ENCODE results near the gene VPS9D1. TPM values are rescaled to one million over a fixed set of nuclear protein-coding genes. Genes with fewer than 3 reads are reported as not detected.

Gene VPS9D1
- total RNA-seq, 1 experiment from 2014 or later = 4.2 TPM

GRCh38 chr16:89697161-89697615, 23.5 kb downstream of the VPS9D1 start:
- CTCF ChIA-PET = interaction anchor here (1.0 to 2.5 kb wide), 2 partner anchors 9 to 97 kb away, joined by 3 to 9 read pairs; no protein-coding TSS in a partner anchor
- H3K27ac Mint-ChIP-seq = no peak overlapping the region
- H3K36me3 Mint-ChIP-seq = peaks cover 17% of the 10 kb centered on the region
- peaks cover 7% of the 10 kb centered on the region for H3K4me1 Mint-ChIP-seq
- POLR2A ChIA-PET = no interaction called here
- TF ChIP-seq GABPB1 (CRISPR knock-in tag; IDR thresholded peaks at IDR 0.05) = no peak
- TF ChIP-seq, protein P1, sequence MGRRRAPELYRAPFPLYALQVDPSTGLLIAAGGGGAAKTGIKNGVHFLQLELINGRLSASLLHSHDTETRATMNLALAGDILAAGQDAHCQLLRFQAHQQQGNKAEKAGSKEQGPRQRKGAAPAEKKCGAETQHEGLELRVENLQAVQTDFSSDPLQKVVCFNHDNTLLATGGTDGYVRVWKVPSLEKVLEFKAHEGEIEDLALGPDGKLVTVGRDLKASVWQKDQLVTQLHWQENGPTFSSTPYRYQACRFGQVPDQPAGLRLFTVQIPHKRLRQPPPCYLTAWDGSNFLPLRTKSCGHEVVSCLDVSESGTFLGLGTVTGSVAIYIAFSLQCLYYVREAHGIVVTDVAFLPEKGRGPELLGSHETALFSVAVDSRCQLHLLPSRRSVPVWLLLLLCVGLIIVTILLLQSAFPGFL (CRISPR knock-in tag; IDR thresholded peaks at IDR 0.05; ENCODE audit: borderline replicate concordance) = peak; percentile 9; the same call in 1 of the 2 replicates
- no peak for TF ChIP-seq NFYB (CRISPR knock-in tag; conservative IDR thresholded peaks at IDR 0.05; ENCODE audit: low read depth)
- no peak for TF ChIP-seq ZNF416 (CRISPR knock-in tag; IDR thresholded peaks at IDR 0.05)
- no peak for TF ChIP-seq ZNF121 (CRISPR knock-in tag; IDR thresholded peaks at IDR 0.05)
- no peak for TF ChIP-seq ZNF396 (CRISPR knock-in tag; IDR thresholded peaks at IDR 0.05; ENCODE audit: borderline replicate concordance)
- no peak for TF ChIP-seq OVOL2 (CRISPR knock-in tag; IDR thresholded peaks at IDR 0.05; ENCODE audit: borderline replicate concordance)
- no peak for TF ChIP-seq ZNF263 (CRISPR knock-in tag; IDR thresholded peaks at IDR 0.05; ENCODE audit: low read depth)
- TF ChIP-seq SP1 (CRISPR knock-in tag; conservative IDR thresholded peaks at IDR 0.05) = no peak
- TF ChIP-seq ZSCAN18 (CRISPR knock-in tag; IDR thresholded peaks at IDR 0.05) = no peak
- TF ChIP-seq ESRRA (CRISPR knock-in tag; IDR thresholded peaks at IDR 0.05; ENCODE audit: borderline replicate concordance) = 0 out of 2 replicates have a peak, but pooled peaks have one; percentile 30
- TF ChIP-seq, protein P2, sequence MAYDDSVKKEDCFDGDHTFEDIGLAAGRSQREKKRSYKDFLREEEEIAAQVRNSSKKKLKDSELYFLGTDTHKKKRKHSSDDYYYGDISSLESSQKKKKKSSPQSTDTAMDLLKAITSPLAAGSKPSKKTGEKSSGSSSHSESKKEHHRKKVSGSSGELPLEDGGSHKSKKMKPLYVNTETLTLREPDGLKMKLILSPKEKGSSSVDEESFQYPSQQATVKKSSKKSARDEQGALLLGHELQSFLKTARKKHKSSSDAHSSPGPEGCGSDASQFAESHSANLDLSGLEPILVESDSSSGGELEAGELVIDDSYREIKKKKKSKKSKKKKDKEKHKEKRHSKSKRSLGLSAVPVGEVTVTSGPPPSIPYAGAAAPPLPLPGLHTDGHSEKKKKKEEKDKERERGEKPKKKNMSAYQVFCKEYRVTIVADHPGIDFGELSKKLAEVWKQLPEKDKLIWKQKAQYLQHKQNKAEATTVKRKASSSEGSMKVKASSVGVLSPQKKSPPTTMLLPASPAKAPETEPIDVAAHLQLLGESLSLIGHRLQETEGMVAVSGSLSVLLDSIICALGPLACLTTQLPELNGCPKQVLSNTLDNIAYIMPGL (CRISPR knock-in tag; IDR thresholded peaks at IDR 0.05) = no peak
- TF ChIP-seq ETV6 (CRISPR knock-in tag; IDR thresholded peaks at IDR 0.05) = no peak
- no peak for TF ChIP-seq CREB1 (CRISPR knock-in tag; IDR thresholded peaks at IDR 0.05)
- no peak for DNase-seq (ENCODE audit: low spot score)
- no peak overlapping the region for H3K4me3 Mint-ChIP-seq
- no peak for ATAC-seq
- no peaks in the 10 kb centered on the region; the same call in 1 of the 2 replicates for H3K27me3 Mint-ChIP-seq (ENCODE audit: low read depth)
- no peaks in the 10 kb centered on the region for H3K9me3 Mint-ChIP-seq

DNA sequence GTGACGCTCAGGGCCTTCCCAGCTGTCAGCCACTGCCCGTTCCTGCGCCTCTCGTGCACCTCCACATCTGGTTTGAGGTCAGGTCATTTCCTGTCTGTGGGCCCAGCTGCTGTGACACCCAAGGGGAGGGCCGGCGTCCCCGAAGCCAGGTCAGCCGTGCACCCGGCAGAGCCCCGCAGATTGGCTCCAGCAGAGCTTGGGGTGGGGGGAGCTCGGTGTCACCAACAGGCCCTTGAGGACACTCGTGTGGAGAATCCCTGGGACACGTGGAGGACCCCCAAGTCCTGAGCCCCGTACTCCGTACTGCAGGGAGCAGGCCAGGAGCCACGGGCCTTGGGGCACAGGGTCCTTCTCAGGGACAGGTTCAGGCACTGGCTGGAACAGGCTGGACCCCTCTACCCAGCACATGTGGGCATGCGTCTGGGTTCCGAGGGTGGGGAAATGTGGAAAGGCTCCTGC, 24.0 kb downstream of the VPS9D1 start:
- TF ChIP-seq ZNF219 (CRISPR knock-in tag; IDR thresholded peaks at IDR 0.05; ENCODE audit: borderline replicate concordance) (no peak), TEAD1 (CRISPR knock-in tag; IDR thresholded peaks at IDR 0.05) (0 out of 2 replicates have a peak, but pooled peaks have one; percentile 23)
- no peak for ATAC-seq

DNA sequence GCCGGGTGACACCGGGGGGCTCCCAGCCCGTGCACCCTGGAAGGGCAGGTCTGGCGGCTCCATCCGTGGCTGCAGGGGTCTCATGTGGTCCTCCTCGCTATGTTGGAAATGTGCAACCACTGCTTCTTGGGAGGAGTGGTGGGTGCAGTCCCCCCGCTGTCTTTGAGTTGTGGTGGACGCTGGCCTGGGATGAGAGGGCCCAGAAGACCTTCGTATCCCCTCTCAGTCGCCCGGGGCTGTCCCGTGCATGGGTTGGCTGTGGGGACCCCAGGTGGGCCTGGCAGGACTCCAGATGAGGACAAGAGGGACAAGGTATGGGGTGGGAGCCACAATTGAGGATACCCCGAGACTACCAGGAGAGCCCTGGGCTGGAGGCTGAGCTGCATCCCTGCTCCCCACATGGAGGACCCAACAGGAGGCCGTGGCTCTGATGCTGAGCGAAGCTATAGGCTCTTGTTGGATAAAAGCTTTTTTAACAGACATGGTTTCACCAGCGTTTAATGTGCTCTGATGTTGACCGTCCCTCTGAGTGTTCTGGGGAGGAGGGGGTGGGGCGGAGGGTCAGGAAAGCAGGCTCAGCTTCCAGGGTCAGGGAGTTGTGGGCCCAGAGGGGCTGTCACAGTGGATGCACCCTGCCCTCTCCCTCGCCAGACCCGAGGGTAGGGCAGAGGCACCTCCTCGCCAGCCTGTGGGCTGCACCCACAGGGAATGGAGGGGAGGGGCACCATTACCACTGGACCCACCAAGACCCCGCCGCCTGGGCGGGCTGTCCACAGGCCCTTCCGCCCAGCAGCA, 24.6 kb downstream of the VPS9D1 start:
- peaks cover 26% of the 10 kb centered on the region for H3K36me3 Mint-ChIP-seq
- CTCF ChIA-PET = interaction anchor here (0.5 to 2.5 kb wide), 2 partner anchors 10 to 79 kb away, joined by 4 to 9 read pairs; no protein-coding TSS in a partner anchor
- H3K9me3 Mint-ChIP-seq = no peaks in the 10 kb centered on the region
- no peak for TF ChIP-seq NFYB (CRISPR knock-in tag; conservative IDR thresholded peaks at IDR 0.05; ENCODE audit: low read depth)
- TF ChIP-seq GABPB1 (CRISPR knock-in tag; IDR thresholded peaks at IDR 0.05) = no peak
- TF ChIP-seq ELF4 (CRISPR knock-in tag; IDR thresholded peaks at IDR 0.05; ENCODE audit: low read depth) = no peak
- no peak for TF ChIP-seq KAT7 (CRISPR knock-in tag; IDR thresholded peaks at IDR 0.05; ENCODE audit: borderline replicate concordance)
- no peak overlapping the region for H3K4me3 Mint-ChIP-seq
- H3K27me3 Mint-ChIP-seq (ENCODE audit: low read depth) = no peaks in the 10 kb centered on the region
- H3K4me1 Mint-ChIP-seq = peaks cover 6% of the 10 kb centered on the region
- H3K27ac Mint-ChIP-seq = no peak overlapping the region
- no peak for ATAC-seq
- POLR2A ChIA-PET = interaction anchor here (1.1 to 1.2 kb wide), 2 partner anchors 10 to 130 kb away, joined by 3 read pairs; partner anchors contain the start of gene CDK10
- DNase-seq (ENCODE audit: low spot score) = no peak

More for the DNA sequence above, 24.0 kb downstream of the VPS9D1 start:
- H3K9me3 Mint-ChIP-seq = no peaks in the 10 kb centered on the region
- no peak overlapping the region for H3K4me3 Mint-ChIP-seq
- ChIA-PET POLR2A (interaction anchor here (1.1 kb wide), 1 partner anchor 10 kb away, joined by 3 read pairs; the partner anchor contains the start of gene CDK10), CTCF (interaction anchor here (1.0 to 2.5 kb wide), 2 partner anchors 9 to 96 kb away, joined by 3 to 9 read pairs; no protein-coding TSS in a partner anchor)
- H3K36me3 Mint-ChIP-seq = peaks cover 22% of the 10 kb centered on the region
- H3K27me3 Mint-ChIP-seq (ENCODE audit: low read depth) = no peaks in the 10 kb centered on the region
- no peak for DNase-seq (ENCODE audit: low spot score)
- H3K4me1 Mint-ChIP-seq = peaks cover 6% of the 10 kb centered on the region
- H3K27ac Mint-ChIP-seq = no peak overlapping the region

Data from WTC11 (cell line).